Medulla oblongata (tissue), 1 donor: ENCODE data around the gene RTF1.
"Not testable (repeated sequence)": the region's sequence is repeated elsewhere in the genome, so short reads cannot be mapped to it uniquely, and the experiment has no call there.

Source experiments
- DNase-seq: peaks from one replicate; pipeline ENCODE4 v3.0.0-alpha.2; 2015; ENCODE audit errors: extremely low spot score

RTF1 gene

DNA sequence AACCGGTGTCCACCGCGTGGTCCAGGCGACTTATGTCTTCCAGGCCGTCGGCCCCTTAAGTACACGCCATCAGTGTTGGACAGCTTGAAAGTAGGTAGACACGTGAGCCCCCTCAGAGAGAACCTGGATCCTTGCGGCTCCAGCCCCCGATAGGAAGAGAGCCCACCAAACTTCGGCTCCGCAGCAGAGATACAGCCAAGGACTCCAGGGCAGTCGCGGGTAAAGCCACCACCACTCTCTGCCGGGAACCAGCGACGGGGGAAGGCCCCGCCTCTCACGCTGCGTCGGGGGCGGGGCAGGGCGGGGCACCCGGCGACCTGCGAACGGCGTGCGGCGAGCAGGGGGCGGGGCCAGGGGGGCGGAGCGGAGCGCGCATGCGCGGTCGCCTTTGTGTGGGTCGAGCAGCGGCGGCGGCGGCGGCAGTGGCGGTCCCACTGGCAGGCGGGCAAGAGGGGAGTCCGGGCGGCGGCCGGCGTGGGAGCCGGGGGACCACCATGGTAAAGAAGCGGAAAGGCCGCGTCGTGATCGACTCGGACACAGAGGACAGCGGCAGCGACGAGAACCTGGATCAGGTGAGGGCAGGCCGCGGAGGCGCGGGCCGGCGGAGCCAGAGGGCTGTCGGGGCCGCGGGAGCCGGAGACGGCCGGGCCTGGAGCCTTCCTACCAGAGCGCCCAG is at the start of gene RTF1:
Gene RTF1 (plus strand): TSS at position 354 of the 676 bp plus-strand sequence. CDS start 21 bp downstream, at position 375.
- DNase-seq, result peak; percentile 95

DNA sequence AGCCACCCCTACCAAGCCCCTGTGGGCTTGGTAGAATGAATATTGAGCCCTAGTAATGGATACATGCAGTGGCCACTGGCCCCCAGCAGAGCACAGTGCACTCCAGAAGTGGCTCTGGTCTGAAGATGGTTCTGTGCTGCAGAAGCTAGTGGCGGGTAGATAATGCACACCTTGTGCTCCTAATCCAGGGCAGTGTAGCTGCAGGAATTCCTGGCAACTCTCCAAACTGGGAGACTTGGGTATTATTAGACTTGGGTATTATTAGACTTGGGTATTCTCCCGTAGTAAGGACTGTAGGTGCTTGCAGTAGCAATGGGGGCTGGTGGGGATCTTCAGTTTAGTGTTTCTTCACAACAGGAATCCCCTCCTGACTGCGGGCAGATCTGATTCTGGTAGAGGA is 49.5 kb upstream of the RTF1 start:
- no peak for DNase-seq

DNA sequence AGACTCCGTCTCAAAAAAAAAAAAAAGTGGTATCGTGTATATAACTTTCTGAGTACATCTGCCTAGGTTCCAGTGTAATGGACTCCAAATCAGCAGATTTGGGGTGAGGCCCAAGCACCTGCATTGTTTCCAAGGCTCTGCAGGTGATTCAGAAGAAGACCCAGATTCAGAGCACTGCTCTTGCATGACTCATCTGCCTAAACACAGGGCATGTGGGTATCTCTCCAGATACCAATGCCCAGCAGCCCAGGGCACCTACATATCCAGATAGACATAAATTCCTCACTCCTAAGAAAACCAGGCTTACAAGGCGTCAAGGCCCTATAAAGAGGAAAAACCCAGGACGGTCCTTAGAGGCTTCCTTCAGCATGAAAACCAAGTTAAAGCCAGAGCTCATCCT is 38.9 kb upstream of the RTF1 start:
- DNase-seq, result no peak

DNA sequence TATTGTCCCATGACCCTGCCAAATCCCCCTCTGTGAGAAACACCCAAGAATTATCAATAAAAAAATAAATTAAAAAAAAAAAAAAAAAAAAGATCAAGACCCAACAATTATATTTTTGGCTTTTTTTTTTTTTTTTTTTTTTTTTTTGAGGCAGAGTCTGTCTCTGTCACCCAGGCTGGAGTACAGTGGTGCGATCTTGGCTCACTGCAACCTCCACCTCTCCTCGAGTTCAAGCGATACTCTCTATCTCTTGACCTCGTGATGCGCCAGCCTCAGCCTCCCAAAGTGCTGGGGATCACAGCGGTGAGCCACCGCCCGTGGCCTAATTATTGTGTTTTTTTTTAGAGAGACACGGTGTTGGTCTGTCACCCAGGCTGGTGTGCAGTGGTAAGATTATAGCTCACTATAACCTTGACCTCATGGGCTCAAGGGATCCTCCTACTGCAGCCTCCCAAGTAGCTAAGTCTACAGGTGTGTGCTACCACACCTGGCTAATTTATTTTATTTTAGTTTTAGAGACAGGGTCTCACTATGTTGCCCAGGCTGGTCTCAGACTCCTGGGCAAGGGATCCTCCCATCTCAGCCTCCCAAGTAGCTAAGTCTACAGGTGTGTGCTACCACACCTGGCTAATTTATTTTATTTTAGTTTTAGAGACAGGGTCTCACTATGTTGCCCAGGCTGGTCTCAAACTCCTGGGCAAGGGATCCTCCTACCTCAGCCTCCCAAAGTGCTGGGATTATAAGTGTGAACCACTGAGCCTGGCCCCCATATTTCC is 32.7 kb upstream of the RTF1 start:
- not testable (repeated sequence) for DNase-seq

DNA sequence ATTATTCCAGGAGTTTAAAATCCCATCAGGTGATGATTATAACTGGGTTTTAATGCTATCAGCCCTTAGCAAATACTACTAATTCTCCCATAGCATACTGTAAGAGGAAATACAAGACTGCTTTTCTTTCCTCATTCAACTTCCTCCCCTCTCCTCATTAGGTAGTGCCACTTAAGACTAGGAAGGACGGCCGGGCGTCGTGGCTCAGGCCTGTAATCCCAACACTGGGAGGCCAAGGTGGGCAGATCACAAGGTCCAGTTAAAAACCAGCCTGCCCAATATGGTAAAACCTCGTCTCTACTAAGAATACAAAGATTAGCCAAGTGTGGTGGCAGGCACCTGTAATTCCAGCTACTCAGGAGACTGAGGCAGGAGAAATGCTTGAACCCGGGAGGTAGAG is 29.2 kb upstream of the RTF1 start:
- no peak for DNase-seq

DNA sequence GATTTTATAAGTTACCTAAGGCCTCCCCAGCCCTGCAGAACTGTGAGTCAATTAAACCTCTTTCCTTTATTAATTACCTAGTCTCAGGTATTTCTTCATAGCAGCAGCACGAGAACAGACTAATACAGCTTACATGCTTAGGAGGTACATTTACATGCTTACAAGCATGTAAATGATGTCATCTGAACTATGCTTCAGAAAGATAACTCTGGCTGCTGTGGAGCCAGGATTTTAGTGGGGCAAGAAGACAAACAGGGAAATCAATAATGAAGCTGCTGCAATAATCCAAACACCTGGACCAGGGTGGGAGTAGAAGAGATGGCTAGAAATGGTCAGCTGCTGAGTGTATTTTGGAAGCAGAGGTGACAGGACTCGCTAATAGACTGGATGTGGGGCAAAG is 24.2 kb upstream of the RTF1 start:
- DNase-seq, result no peak

DNA sequence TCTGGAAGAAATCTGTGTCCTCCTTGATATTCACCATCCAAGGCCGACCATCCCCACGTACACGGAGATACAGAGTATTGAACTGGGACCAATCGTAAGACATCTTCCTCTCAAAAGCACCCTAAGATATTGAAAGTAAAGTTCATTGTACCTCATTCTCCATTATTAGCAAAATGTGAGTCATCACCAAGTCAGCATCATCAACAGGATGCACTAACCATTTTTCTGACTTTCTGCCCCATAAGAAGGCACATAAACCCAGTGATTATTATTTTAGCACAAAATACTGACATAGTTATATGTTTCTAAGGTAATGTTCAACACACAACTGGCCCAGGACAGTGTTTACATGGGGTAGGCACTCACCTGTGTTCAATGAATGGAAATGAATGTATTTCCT is 22.0 kb upstream of the RTF1 start:
- DNase-seq, result no peak

DNA sequence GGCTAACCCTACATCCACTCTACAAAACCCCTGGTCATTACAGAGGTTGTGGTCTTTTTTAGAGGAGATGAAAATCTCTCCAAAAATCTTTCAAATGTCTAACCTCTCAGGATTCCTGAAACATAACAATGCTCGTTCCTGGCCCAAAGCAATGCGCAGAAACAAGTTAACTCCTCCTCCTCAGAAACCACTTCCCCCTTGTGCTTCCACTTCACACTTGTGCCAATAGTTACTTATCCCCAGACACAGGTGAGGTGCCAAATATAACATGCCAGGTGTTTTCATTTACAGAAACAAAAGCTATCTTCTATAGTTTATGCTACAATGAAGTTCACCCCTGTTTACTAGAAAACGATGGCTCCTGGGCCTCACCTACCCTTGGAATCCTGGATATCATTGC is 20.8 kb upstream of the RTF1 start:
- no peak for DNase-seq

DNA sequence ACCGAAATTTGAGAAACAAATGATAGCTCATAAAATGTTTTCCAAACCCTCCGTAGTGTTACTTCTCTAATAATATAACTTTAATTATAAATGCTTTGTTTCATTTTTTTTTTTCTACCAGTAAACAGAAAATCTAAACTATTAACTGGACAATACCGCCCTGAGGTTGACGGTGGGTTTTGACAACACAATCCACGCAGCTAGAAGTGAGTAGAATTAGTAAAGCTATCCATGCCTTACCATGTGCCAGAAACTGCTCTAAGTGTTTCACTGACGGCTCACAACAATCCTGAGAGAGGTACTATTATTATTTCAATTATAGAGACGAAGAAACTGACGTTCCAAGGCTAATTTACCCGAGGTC is 15.0 kb upstream of the RTF1 start:
- no peak for DNase-seq

DNA sequence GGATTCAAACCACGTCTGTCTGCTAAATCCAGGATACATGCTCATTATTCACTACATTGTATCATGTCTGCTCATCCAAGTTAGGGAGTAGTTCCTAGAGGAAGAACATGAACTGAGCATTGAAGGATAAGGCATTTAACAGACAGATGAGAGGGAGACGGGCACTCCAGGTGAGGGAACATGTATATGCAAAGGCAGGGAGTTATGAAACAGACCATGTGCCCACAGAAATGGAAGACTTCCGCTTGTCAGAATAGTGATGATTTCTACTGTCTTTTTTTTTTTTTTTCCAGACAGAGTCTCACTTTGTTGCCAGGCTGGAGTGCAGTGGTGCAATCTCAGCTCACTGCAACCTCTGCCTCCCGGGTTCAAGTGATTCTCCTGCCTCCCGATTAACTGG is 9.6 kb upstream of the RTF1 start:
- no peak for DNase-seq

DNA sequence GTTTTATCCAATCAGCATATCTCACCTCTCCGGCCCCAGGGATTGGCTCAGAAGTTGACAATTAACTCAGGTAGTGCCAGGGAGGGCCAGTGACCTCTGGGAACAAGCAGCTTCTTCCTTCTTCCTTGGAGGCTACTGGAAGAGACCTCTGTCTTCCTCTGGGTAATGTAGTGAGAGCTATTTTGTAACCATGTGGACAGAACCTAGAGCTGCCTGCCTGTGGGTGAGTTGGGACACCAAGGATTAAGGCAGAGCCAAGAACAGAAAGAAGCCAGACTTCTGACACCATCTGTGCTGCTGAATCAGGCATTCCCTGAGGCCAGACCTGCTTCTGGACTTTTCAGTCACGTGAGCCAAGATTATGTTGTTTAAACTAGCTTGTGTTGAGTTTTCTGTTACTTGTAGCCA is 8.7 kb upstream of the RTF1 start:
- DNase-seq, result no peak

DNA sequence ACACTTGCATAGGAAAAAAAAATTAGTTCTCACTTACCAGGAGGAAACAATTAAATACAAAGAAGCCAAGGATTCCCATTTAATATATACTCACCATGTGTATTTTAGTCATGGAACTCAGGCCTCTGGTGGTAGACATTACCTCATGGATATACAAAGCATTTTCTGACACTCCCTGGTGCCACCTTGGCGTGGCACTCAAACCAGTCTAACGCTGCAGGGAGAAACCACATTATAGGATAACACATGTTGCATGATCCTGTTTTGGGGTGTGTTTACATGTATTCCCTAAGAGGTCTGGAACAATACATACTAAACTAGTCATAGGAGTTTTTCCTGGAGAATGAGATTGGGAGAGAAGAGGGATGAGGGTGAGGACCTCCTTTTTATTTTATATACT is 5.9 kb upstream of the RTF1 start:
- no peak for DNase-seq

DNA sequence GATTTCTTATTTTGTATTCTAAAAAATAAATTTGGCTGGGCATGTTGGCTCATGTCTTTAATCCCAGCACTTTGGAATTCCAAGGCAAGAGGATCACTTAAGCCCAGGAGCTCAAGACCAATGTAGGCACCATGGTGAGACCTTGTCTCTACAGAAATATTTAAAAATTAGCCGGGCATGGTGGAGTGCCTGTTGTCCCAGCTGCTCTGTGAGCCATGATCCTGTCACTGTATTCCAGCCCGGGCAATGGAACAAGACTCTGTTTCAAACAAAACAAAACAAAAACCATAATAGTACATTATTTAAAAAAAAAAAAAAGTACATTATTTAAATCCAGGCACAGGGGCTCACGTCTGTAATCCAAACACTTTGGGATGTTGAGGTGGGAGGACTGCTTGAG is 5.5 kb upstream of the RTF1 start:
- no peak for DNase-seq

DNA sequence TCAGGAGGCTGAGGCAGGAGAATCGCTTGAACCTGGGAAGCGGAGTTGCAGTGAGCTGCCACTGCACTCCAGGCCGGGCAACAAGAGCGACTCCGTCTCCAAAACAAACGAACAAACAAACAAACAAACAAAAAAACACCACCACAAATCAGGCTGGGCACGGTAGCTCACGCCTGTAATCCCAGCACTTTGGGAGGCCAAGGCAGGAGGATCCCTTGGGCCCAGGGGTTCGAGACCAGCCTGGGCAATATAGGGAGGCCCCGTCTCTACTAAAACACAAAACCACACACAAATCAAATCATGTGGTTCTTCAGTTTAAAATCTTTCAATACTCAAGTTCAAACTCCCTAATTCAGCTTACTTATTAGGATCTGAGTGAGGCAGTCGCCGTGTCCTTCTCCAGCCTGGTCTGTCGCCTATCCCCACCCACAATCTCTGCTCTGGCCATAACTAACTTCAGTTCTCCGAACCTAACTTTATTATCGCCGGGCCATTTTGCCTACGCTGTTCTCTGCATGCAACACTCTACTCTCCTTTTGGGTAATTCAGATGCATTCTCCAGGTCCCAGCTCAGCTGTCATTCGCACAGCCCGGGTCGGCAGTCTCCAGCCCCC is 660 bp upstream of the RTF1 start:
- DNase-seq, result no peak

DNA sequence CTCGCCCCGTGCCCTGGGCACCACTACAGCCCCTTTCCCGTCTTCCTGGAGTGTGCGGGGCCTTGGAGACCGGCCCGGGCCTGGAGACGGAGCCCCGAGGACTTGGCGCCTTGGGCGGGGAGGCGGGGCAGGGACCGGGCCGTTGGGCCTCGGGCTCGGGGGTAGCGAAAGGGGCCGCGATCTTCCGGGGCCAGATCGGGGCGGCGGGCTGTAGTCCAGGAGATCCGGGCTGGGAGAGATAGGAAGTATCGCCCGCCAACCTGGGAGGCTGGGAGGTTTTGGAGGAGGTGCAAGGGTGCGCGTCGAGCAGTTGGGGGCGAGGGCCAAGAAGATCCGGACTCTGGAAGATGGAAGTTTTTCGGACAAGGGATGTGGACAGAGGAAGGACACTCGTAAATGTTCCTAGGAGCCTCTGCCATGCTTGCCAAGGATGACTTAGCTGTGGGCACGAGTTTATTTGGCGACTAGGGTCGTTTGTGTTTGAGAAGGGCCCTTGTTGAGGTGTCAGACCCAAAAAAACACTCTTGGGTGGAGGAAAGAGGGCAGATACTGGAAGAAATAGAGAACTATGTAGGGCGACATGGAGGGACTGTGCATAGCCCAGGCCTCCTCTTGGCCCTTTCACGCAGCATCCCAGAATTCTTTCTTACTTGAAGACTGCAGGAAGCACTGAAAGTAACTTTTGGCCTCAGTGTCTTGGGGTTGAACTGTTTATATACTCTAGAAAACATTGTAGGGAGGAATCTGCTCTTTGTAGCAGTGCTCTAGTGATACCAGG is 712 bp downstream of the RTF1 start:
- peak; percentile 39 for DNase-seq

DNA sequence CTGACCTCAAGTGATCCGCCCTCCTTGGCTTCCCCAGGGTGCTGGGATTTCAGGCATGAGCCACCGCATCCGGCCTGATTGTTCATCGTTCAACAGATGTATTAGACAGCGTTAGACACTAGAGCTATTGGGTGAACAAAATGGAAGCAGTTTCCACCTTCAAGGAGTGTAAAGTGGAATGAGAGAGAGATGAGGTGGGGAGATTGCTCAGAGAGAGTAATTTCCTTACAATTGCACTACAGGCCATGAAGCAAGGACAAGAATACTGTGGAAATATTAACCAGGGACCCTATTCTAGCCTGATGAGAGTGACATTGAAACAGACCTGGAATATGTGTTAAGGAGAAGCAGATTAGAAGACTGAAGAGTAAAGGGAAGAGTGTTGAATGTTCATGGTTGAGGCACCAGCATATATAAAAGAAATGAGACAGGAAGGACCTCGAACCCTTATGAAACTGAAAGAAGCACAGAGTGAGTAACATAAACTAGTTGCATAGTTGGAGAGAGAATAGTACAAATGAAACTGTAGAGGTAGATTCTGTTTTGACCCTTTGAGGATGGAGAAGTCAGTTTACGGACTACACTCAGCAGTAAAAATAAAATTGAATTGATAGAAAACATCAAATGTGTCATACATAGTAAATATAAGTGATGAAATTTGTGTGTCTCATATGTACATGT is 7.2 kb downstream of the RTF1 start:
- DNase-seq, result no peak

DNA sequence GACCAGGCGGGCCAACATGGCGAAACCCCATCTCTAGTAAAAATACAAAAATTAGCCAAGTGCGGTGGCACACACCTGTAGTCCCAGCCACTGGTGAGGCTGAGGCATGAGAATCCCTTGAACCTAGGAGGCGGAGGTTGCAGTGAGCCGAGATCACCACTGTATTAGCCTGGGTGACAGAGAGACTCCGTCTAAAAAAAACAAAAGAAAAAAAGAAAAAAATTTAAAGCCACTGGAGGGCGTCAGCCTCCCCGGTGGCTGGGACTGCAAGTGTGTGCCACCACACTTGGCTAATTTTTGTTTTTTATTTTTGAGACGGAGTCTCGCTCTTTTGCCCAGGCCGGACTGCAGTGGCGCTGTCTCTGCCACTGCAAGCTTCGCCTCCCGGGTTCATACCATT is 7.9 kb downstream of the RTF1 start:
- no peak for DNase-seq

DNA sequence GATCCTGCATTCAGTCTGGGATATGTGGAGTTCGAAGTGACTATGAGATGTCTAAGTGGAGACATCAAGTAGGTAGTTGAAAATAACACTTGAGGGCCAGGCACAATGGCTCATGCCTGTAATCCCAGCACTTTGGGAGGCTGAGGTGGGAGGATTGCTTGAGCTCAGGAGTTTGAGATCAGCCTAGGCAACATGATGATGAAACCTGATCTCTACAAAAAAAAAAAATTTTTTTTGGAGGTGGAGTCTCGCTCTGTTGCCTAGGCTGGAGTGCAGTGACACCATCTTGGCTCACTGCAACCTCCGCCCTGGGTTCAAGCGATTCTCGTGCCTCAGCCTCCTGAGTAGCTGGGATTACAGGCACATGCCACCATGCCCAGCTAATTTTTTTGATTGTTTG is 9.0 kb downstream of the RTF1 start:
- not testable (repeated sequence) for DNase-seq

DNA sequence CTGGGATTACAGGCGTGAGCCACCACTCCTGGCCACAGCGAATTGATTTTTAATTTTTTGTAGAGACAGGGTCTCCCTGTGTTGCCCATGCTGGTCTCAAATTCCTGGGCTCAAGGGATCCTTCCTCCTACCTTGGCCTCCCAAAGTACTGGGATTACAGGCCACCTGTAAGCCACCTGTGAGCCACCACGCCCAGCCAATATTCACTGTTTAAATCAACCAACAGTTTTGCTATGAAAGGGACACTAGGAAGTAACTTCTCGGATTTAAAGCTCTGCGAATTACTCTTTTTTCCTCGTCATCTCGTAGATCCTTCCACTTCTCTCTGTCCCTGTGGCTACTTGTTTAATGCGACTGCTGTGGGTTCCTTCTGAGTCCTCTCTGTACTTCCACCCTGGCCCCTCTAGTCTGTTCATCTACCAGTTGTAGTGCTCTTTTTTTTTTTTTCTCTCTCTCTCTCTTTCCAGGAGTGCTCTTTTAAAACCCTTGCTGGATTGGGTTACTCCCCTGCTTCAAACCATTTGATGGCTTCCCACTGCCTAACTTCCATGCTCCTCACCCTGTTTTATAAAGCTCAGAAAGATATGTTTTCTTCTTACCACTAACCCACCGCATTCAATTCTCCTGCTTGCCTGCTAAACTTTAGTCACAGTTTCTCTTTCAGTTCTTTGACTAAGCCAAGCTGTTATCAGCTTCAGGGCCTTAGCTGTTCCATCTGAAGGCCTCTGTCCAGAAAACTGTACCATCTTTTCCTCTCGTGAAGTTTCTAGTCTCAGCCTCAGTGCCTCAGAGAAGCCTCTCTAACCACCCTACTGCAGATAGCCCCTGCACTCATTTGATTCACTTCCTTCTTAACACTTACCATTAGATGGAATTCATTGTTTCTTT is 12.4 kb downstream of the RTF1 start:
- DNase-seq, result no peak

DNA sequence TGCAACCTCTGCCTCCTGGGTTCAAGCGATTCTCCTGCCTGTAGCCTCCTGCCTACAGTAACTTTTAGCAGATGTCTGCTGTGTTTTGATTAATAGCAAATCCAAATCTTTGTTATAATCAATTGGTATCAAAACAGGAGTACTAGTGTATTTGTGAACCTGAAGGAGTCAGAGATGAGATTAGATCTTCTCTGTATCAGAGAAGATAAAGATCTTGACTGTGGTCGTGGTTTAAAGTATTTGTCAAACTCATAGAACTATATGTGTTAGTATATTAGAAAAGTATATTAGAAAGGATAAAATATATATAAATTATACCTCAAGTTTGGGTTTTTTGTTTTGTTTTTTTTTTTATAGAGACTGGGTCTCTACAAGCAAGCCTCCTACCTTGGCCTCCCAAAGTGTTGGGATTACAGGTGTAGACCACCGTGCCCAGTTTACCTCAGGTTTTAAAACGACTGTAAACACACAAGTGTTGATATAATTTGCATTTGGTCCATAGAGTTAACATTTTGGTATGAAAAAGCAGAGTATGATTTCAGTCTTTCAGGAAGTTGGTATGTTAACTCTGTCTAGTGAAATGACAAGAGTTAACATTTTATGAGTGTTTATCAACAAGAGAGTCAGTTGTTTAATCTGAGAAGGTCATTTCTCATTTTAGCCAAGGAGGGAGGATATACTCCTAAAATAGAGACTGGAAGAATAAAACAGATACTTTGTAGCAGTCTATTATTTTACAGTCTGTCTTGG is 18.3 kb downstream of the RTF1 start:
- no peak for DNase-seq
